GM18505 (cell line): ENCODE results near the gene CDC23.

Source experiments
- ATAC-seq: cut with Tn5 transposase; IDR thresholded peaks from one replicate; pipeline ENCODE4 v1.9.1; 2021; ENCODE audit not compliant: unreplicated experiment
- POLR2A ChIP-seq: IDR thresholded peaks from 4 replicates; pipeline ENCODE4 v1.6.1; 2011; ENCODE audit warnings: borderline replicate concordance; ENCODE audit not compliant: insufficient read depth, insufficient read length; ENCODE audit errors: extremely low read depth

Gene CDC23

GRCh38 chr5:138139781-138140090 lies 73.4 kb downstream of the CDC23 start:
- no peak for TF ChIP-seq POLR2A
- no peak for ATAC-seq

GRCh38 chr5:138138949-138139780 lies 74.0 kb downstream of the CDC23 start, which contains the start of gene NME5:
Gene NME5 (minus strand): TSS chr5:138139428. CDS start chr5:138138780, 648 bp downstream.
- TF ChIP-seq POLR2A: no peak
- no peak for ATAC-seq
